ENCODE results near the gene HIVEP3. TPM values are rescaled to one million over a fixed set of nuclear protein-coding genes. Genes with fewer than 3 reads are reported as not detected.
A peak's percentile ranks its signal among the peaks of the same experiment; 100 is the strongest.

Gene HIVEP3
- total RNA-seq, 1 experiment from 2014 or later, result 1.4 TPM

GRCh38 chr1:41518471-41518870 lies 400.3 kb downstream of the HIVEP3 start:
- in situ Hi-C loops (cut with HindIII; ENCODE audit: low pct_unique_long_range_greater_than_20kb, low sequenced_read_pairs), result no loop called here
- DNase-seq (ENCODE audit: low read depth), result no peak

- no peak for DNase-seq (ENCODE audit: low read depth)
- in situ Hi-C loops (cut with HindIII; ENCODE audit: low pct_unique_long_range_greater_than_20kb, low sequenced_read_pairs), result no loop called here
These were observed 401.7 kb downstream of the HIVEP3 start for GRCh38 chr1:41517062-41517438.

- peak; percentile 81 for DNase-seq (ENCODE audit: low read depth)
- in situ Hi-C loops (cut with HindIII; ENCODE audit: low pct_unique_long_range_greater_than_20kb, low sequenced_read_pairs), result no loop called here
These were observed 402.3 kb downstream of the HIVEP3 start for GRCh38 chr1:41516168-41517061.

GRCh38 chr1:41515778-41516167 lies 402.9 kb downstream of the HIVEP3 start:
- no peak for DNase-seq (ENCODE audit: low read depth)
- in situ Hi-C loops (cut with HindIII; ENCODE audit: low pct_unique_long_range_greater_than_20kb, low sequenced_read_pairs), result no loop called here

- in situ Hi-C loops (cut with HindIII; ENCODE audit: low pct_unique_long_range_greater_than_20kb, low sequenced_read_pairs), result no loop called here
- peak; percentile 65 for DNase-seq (ENCODE audit: low read depth)
These were observed 403.5 kb downstream of the HIVEP3 start for GRCh38 chr1:41515131-41515678.

GRCh38 chr1:41514381-41514780 lies 404.3 kb downstream of the HIVEP3 start:
- in situ Hi-C loops (cut with HindIII; ENCODE audit: low pct_unique_long_range_greater_than_20kb, low sequenced_read_pairs), result no loop called here
- DNase-seq (ENCODE audit: low read depth), result no peak

GRCh38 chr1:41513383-41513735 lies 405.4 kb downstream of the HIVEP3 start:
- no peak for DNase-seq (ENCODE audit: low read depth)
- in situ Hi-C loops (cut with HindIII; ENCODE audit: low pct_unique_long_range_greater_than_20kb, low sequenced_read_pairs), result no loop called here

- in situ Hi-C loops (cut with HindIII; ENCODE audit: low pct_unique_long_range_greater_than_20kb, low sequenced_read_pairs), result no loop called here
- DNase-seq (ENCODE audit: low read depth), result no peak
These were observed 405.9 kb downstream of the HIVEP3 start for GRCh38 chr1:41512701-41513382.

- DNase-seq (ENCODE audit: low read depth), result no peak
- in situ Hi-C loops (cut with HindIII; ENCODE audit: low pct_unique_long_range_greater_than_20kb, low sequenced_read_pairs), result no loop called here
These were observed 407.5 kb downstream of the HIVEP3 start for GRCh38 chr1:41511239-41511540.

- in situ Hi-C loops (cut with HindIII; ENCODE audit: low pct_unique_long_range_greater_than_20kb, low sequenced_read_pairs), result no loop called here
- no peak for DNase-seq (ENCODE audit: low read depth)
These were observed 408.0 kb downstream of the HIVEP3 start for GRCh38 chr1:41510531-41511238.

- no peak for DNase-seq (ENCODE audit: low read depth)
- in situ Hi-C loops (cut with HindIII; ENCODE audit: low pct_unique_long_range_greater_than_20kb, low sequenced_read_pairs), result no loop called here
These were observed 409.5 kb downstream of the HIVEP3 start for GRCh38 chr1:41509270-41509671.

- DNase-seq (ENCODE audit: low read depth), result no peak
- in situ Hi-C loops (cut with HindIII; ENCODE audit: low pct_unique_long_range_greater_than_20kb, low sequenced_read_pairs), result no loop called here
These were observed 410.4 kb downstream of the HIVEP3 start for GRCh38 chr1:41508290-41508689.

GRCh38 chr1:41507836-41508235 lies 410.9 kb downstream of the HIVEP3 start:
- in situ Hi-C loops (cut with HindIII; ENCODE audit: low pct_unique_long_range_greater_than_20kb, low sequenced_read_pairs), result no loop called here
- DNase-seq (ENCODE audit: low read depth), result no peak

GRCh38 chr1:41507110-41507720 lies 411.5 kb downstream of the HIVEP3 start:
- DNase-seq (ENCODE audit: low read depth), result no peak
- in situ Hi-C loops (cut with HindIII; ENCODE audit: low pct_unique_long_range_greater_than_20kb, low sequenced_read_pairs), result no loop called here

GRCh38 chr1:41504114-41505035 lies 414.3 kb downstream of the HIVEP3 start:
- in situ Hi-C loops (cut with HindIII; ENCODE audit: low pct_unique_long_range_greater_than_20kb, low sequenced_read_pairs), result no loop called here
- peak; percentile 32 for DNase-seq (ENCODE audit: low read depth)

- in situ Hi-C loops (cut with HindIII; ENCODE audit: low pct_unique_long_range_greater_than_20kb, low sequenced_read_pairs), result no loop called here
- DNase-seq (ENCODE audit: low read depth), result no peak
These were observed 415.1 kb downstream of the HIVEP3 start for GRCh38 chr1:41503538-41504113.

GRCh38 chr1:41502912-41503311 lies 415.8 kb downstream of the HIVEP3 start:
- in situ Hi-C loops (cut with HindIII; ENCODE audit: low pct_unique_long_range_greater_than_20kb, low sequenced_read_pairs), result no loop called here
- DNase-seq (ENCODE audit: low read depth), result no peak
